Osteocyte (in vitro differentiated cells): ENCODE data around the gene USP8. TPM values are rescaled to one million over a fixed set of nuclear protein-coding genes. Genes with fewer than 3 reads are reported as not detected.
"Not testable (repeated sequence)": the region's sequence is repeated elsewhere in the genome, so short reads cannot be mapped to it uniquely, and the experiment has no call there.

ENCODE experiments used
- DNase-seq: peaks from one replicate; pipeline ENCODE4 v3.0.0; 2021; ENCODE audit warnings: mixed read lengths; ENCODE audit not compliant: unreplicated experiment; ENCODE audit errors: extremely low spot score
- H3K27ac Mint-ChIP-seq: one replicate; pipeline ENCODE4 v1.8.0; 2021; ENCODE audit warnings: mild to moderate bottlenecking, mixed read lengths; ENCODE audit not compliant: unreplicated experiment
- H3K27me3 Mint-ChIP-seq: one replicate; pipeline ENCODE4 v1.8.0; 2021; ENCODE audit warnings: mixed read lengths; ENCODE audit not compliant: unreplicated experiment
- H3K36me3 Mint-ChIP-seq: one replicate; pipeline ENCODE4 v1.8.0; 2021; ENCODE audit warnings: mixed read lengths; ENCODE audit not compliant: unreplicated experiment
- H3K4me1 Mint-ChIP-seq: one replicate; pipeline ENCODE4 v1.8.0; 2021; ENCODE audit warnings: mixed read lengths; ENCODE audit not compliant: unreplicated experiment
- H3K4me3 Mint-ChIP-seq: one replicate; pipeline ENCODE4 v1.8.0; 2021; ENCODE audit warnings: mild to moderate bottlenecking, moderate library complexity, mixed read lengths; ENCODE audit not compliant: unreplicated experiment
- H3K9me3 Mint-ChIP-seq: one replicate; pipeline ENCODE4 v1.8.0; 2021; ENCODE audit warnings: mixed read lengths; ENCODE audit not compliant: unreplicated experiment
- CTCF ChIP-seq: fragments of 200-600 bp; sonication (generic); IDR thresholded peaks from 2 replicates; pipeline ENCODE4 v1.5.0; 2021; ENCODE audit warnings: antibody characterized with exemption, mild to moderate bottlenecking, moderate library complexity
- total RNA-seq: library from RNA; stranded (reverse); gene quantifications from 2 replicates; pipeline ENCODE4 v1.2.1, GENCODE V29; 2021

USP8 gene
- total RNA-seq, 1 donor from 2014 or later = 55.3 TPM

GRCh38 chr15:50381438-50381837, 42.8 kb upstream of the USP8 start:
- no peak for DNase-seq
- Mint-ChIP-seq H3K9me3 (no peaks in the 10 kb centered on the region), H3K36me3 (no peaks in the 10 kb centered on the region), H3K27ac (no peak overlapping the region), H3K4me3 (no peak overlapping the region), H3K4me1 (no peaks in the 10 kb centered on the region), H3K27me3 (no peaks in the 10 kb centered on the region)
- TF ChIP-seq CTCF = no peak

- H3K27me3 Mint-ChIP-seq, H3K36me3 Mint-ChIP-seq, H3K9me3 Mint-ChIP-seq, DNase-seq, H3K4me1 Mint-ChIP-seq, H3K27ac Mint-ChIP-seq, H3K4me3 Mint-ChIP-seq: not testable (repeated sequence)
Observed at GRCh38 chr15:50382408-50382807, 41.8 kb upstream of the USP8 start.

GRCh38 chr15:50390554-50391264, 33.5 kb upstream of the USP8 start:
- H3K36me3 Mint-ChIP-seq = no peaks in the 10 kb centered on the region
- no peaks in the 10 kb centered on the region for H3K27me3 Mint-ChIP-seq
- no peak for DNase-seq
- no peaks in the 10 kb centered on the region for H3K9me3 Mint-ChIP-seq
- H3K4me1 Mint-ChIP-seq = peaks cover 19% of the 10 kb centered on the region
- TF ChIP-seq CTCF = no peak
- no peak overlapping the region for H3K4me3 Mint-ChIP-seq
- H3K27ac Mint-ChIP-seq = peak overlapping the region; percentile 57

GRCh38 chr15:50391561-50391960, 32.6 kb upstream of the USP8 start:
- Mint-ChIP-seq H3K4me1 (peaks cover 19% of the 10 kb centered on the region), H3K27ac (peak overlapping the region; percentile 93)
- H3K27me3 Mint-ChIP-seq, H3K36me3 Mint-ChIP-seq, H3K9me3 Mint-ChIP-seq, DNase-seq, H3K4me3 Mint-ChIP-seq: not testable (repeated sequence)

- no peak for TF ChIP-seq CTCF
- no peak overlapping the region for H3K27ac Mint-ChIP-seq
- no peak for DNase-seq
- no peak overlapping the region for H3K4me3 Mint-ChIP-seq
- H3K27me3 Mint-ChIP-seq = peaks cover 41% of the 10 kb centered on the region
- no peaks in the 10 kb centered on the region for H3K36me3 Mint-ChIP-seq
- H3K9me3 Mint-ChIP-seq = no peaks in the 10 kb centered on the region
- no peaks in the 10 kb centered on the region for H3K4me1 Mint-ChIP-seq
Observed at GRCh38 chr15:50411870-50412269, 12.3 kb upstream of the USP8 start.

GRCh38 chr15:50414624-50415023, 9.6 kb upstream of the USP8 start:
- Mint-ChIP-seq H3K9me3 (no peaks in the 10 kb centered on the region), H3K4me1 (no peaks in the 10 kb centered on the region), H3K27me3 (peaks cover 25% of the 10 kb centered on the region), H3K27ac (no peak overlapping the region), H3K36me3 (no peaks in the 10 kb centered on the region), H3K4me3 (no peak overlapping the region)
- DNase-seq = no peak
- no peak for TF ChIP-seq CTCF
